Measurements from ENCODE around the gene KLF7.

KLF7 gene

DNA sequence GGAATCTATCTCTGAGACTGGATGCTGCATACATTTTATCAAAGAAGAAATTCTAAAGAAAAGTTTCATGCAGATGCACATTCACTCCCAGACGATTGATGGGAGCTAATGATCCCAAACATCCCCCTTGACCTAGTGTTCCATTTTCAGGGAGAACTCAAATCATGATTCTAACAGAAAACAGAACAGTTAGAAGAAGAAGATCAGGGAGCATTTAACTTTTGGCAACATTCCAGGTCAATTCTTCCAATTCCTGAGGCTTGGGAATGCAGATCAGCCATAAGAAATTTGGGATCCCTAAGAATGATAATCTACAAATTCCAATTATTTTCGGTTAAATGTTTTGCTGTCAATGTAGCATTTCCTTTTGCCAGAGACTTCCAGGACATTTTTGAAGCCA lies 129.9 kb downstream of the KLF7 start:
- ATAC-seq (ENCODE audit: insufficient read depth, low read depth) (no peak), DNase-seq (no peak)
- Histone ChIP-seq H3K9ac (ENCODE audit: low read depth, low read length) (no peak overlapping the region), H3K4me2 (ENCODE audit: insufficient read depth, low read length) (no peak overlapping the region), H3K4me1 (ENCODE audit: insufficient read depth, low read length) (no peaks in the 10 kb centered on the region), H3K79me2 (ENCODE audit: insufficient read depth, low read length) (no peaks in the 10 kb centered on the region), H3K27me3 (ENCODE audit: insufficient read depth, low read length, poor library complexity) (peaks cover 3% of the 10 kb centered on the region), H3K4me3 (ENCODE audit: low read depth in 1 of 2, low read length in 2 of 2) (no peak overlapping the region), H3K9me3 (ENCODE audit: insufficient read depth, low read length, severe bottlenecking) (no peaks in the 10 kb centered on the region), H2AFZ (ENCODE audit: low read depth, low read length) (no peak overlapping the region), H3K27ac (ENCODE audit: low read length) (no peak overlapping the region), H3K36me3 (ENCODE audit: insufficient read depth, low read length) (no peaks in the 10 kb centered on the region), H4K20me1 (ENCODE audit: insufficient read depth, low read length) (no peaks in the 10 kb centered on the region)
- TF ChIP-seq EZH2 (IDR thresholded peaks at IDR 0.05; ENCODE audit: borderline replicate concordance, low read depth, low read length, severe bottlenecking): no peak
- TF ChIP-seq, protein P1, sequence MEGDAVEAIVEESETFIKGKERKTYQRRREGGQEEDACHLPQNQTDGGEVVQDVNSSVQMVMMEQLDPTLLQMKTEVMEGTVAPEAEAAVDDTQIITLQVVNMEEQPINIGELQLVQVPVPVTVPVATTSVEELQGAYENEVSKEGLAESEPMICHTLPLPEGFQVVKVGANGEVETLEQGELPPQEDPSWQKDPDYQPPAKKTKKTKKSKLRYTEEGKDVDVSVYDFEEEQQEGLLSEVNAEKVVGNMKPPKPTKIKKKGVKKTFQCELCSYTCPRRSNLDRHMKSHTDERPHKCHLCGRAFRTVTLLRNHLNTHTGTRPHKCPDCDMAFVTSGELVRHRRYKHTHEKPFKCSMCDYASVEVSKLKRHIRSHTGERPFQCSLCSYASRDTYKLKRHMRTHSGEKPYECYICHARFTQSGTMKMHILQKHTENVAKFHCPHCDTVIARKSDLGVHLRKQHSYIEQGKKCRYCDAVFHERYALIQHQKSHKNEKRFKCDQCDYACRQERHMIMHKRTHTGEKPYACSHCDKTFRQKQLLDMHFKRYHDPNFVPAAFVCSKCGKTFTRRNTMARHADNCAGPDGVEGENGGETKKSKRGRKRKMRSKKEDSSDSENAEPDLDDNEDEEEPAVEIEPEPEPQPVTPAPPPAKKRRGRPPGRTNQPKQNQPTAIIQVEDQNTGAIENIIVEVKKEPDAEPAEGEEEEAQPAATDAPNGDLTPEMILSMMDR (IDR thresholded peaks at IDR 0.05; ENCODE audit: borderline replicate concordance, extremely low read depth, low read length, poor library complexity, severe bottlenecking): no peak

DNA sequence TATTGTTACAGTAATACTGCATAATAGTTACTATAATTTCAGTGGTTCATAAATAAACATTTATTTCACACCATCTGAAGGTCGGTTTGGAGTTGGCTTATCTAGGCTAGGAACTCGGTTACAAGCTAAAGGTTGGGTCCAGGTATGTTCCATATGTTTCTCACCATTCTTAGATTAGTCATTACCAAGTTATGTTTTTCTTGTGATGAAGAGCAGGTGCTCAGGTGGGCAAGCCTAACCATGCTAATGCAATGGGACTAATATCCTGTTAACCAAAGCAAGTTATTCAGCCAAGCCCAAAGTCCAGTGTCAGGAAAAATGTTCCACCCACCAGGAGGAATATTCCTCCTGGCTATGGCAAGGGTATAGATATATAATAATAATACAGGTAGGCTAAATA lies 133.3 kb downstream of the KLF7 start:
- no peak overlapping the region for H3K4me3 ChIP-seq (ENCODE audit: low read depth in 1 of 2, low read length in 2 of 2)
- no peaks in the 10 kb centered on the region for H3K9me3 ChIP-seq (ENCODE audit: insufficient read depth, low read length, severe bottlenecking)
- no peaks in the 10 kb centered on the region for H3K79me2 ChIP-seq (ENCODE audit: insufficient read depth, low read length)
- no peaks in the 10 kb centered on the region for H3K36me3 ChIP-seq (ENCODE audit: insufficient read depth, low read length)
- no peak overlapping the region for H3K4me2 ChIP-seq (ENCODE audit: insufficient read depth, low read length)
- TF ChIP-seq, protein P1 (IDR thresholded peaks at IDR 0.05; ENCODE audit: borderline replicate concordance, extremely low read depth, low read length, poor library complexity, severe bottlenecking): no peak
- no peak for TF ChIP-seq EZH2 (IDR thresholded peaks at IDR 0.05; ENCODE audit: borderline replicate concordance, low read depth, low read length, severe bottlenecking)
- H3K4me1 ChIP-seq (ENCODE audit: insufficient read depth, low read length): no peaks in the 10 kb centered on the region
- no peak overlapping the region for H3K9ac ChIP-seq (ENCODE audit: low read depth, low read length)
- no peak overlapping the region for H3K27ac ChIP-seq (ENCODE audit: low read length)
- ATAC-seq (ENCODE audit: insufficient read depth, low read depth) (no peak), DNase-seq (no peak)
- H4K20me1 ChIP-seq (ENCODE audit: insufficient read depth, low read length): no peaks in the 10 kb centered on the region
- no peak overlapping the region for H2AFZ ChIP-seq (ENCODE audit: low read depth, low read length)
- no peaks in the 10 kb centered on the region for H3K27me3 ChIP-seq (ENCODE audit: insufficient read depth, low read length, poor library complexity)

Measured in DND-41 (cell line).